Stimulated activated CD8-positive, alpha-beta memory T cell treated with anti-CD3 and anti-CD28 coated beads, Interleukin-12 subunit alpha, Interleukin-12 subunit beta, amount 100 ng/mL, for 24 hours (primary cell): ENCODE data around the gene UBAP1.
"Not testable (repeated sequence)": the region's sequence is repeated elsewhere in the genome, so short reads cannot be mapped to it uniquely, and the experiment has no call there.

ENCODE experiments used
- DNase-seq: peaks from one replicate; pipeline ENCODE4 v3.0.0-alpha.2; 2020; ENCODE audit errors: extremely low read depth

Gene UBAP1

GRCh38 chr9:34262971-34263370, 84.1 kb downstream of the UBAP1 start:
- no peak for DNase-seq

- no peak for DNase-seq
These were observed 88.8 kb downstream of the UBAP1 start for GRCh38 chr9:34267660-34268059.

- DNase-seq: no peak
These were observed 92.6 kb downstream of the UBAP1 start for GRCh38 chr9:34271265-34272006.

GRCh38 chr9:34272101-34272541, 93.3 kb downstream of the UBAP1 start:
- no peak for DNase-seq

GRCh38 chr9:34273588-34273987, 94.7 kb downstream of the UBAP1 start:
- not testable (repeated sequence) for DNase-seq

- no peak for DNase-seq
These were observed 97.0 kb downstream of the UBAP1 start for GRCh38 chr9:34275811-34276210.

- DNase-seq: no peak
These were observed 97.9 kb downstream of the UBAP1 start for GRCh38 chr9:34276772-34277171.

- DNase-seq: no peak
These were observed 100.6 kb downstream of the UBAP1 start for GRCh38 chr9:34279411-34279810.

GRCh38 chr9:34282096-34282495, 103.3 kb downstream of the UBAP1 start:
- no peak for DNase-seq

- no peak for DNase-seq
These were observed 110.3 kb downstream of the UBAP1 start for GRCh38 chr9:34289159-34289558.

GRCh38 chr9:34291023-34291422, 112.2 kb downstream of the UBAP1 start:
- DNase-seq: no peak

GRCh38 chr9:34291423-34291822, 112.6 kb downstream of the UBAP1 start:
- DNase-seq: no peak

GRCh38 chr9:34292552-34292951, 113.7 kb downstream of the UBAP1 start:
- no peak for DNase-seq

- not testable (repeated sequence) for DNase-seq
These were observed 122.2 kb downstream of the UBAP1 start for GRCh38 chr9:34301064-34301463.
